Measurements from ENCODE around the gene PHF13.

- TF ChIP-seq EZH2 (IDR thresholded peaks at IDR 0.05) (no peak), POLR2AphosphoS5 (IDR thresholded peaks at IDR 0.05; ENCODE audit: borderline replicate concordance, low read depth, low read length) (peak; percentile 97), FOXP2 (optimal IDR thresholded peaks at IDR 0.05; ENCODE audit: control extremely low read depth, extremely low read length, insufficient read depth) (no peak)
Observed at GRCh38 chr1:6602669-6603237, 10.8 kb upstream of the PHF13 start, which contains the start of gene KLHL21.
